ENCODE data around the gene DLGAP1. TPM values are rescaled to one million over a fixed set of nuclear protein-coding genes. Genes with fewer than 3 reads are reported as not detected.
A peak's percentile ranks its signal among the peaks of the same experiment; 100 is the strongest.

Gene DLGAP1
- polyA plus RNA-seq, 1 of the 3 experiments (the other 2 are of a cell fraction), result not detected

DNA sequence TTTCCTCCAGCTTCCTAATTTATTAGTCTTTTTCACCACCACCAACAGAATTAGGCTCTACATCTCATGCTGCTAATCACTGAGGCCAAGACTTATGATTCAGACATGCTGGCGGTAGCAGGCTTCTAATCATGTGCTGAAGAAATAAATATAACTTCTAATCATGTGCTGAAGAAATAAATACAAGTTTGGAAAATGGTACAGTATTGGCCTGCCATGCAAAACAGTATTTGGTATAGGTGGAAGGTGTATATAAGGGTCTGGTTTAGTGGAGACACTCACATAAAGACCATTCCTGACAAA is 764.4 kb downstream of the DLGAP1 start:
- no peaks in the 10 kb centered on the region for H3K79me2 ChIP-seq (ENCODE audit: insufficient read depth)
- H3F3A ChIP-seq (replicated peaks; ENCODE audit: insufficient read depth), result peaks cover 23% of the 10 kb centered on the region
- TF ChIP-seq, protein P1, sequence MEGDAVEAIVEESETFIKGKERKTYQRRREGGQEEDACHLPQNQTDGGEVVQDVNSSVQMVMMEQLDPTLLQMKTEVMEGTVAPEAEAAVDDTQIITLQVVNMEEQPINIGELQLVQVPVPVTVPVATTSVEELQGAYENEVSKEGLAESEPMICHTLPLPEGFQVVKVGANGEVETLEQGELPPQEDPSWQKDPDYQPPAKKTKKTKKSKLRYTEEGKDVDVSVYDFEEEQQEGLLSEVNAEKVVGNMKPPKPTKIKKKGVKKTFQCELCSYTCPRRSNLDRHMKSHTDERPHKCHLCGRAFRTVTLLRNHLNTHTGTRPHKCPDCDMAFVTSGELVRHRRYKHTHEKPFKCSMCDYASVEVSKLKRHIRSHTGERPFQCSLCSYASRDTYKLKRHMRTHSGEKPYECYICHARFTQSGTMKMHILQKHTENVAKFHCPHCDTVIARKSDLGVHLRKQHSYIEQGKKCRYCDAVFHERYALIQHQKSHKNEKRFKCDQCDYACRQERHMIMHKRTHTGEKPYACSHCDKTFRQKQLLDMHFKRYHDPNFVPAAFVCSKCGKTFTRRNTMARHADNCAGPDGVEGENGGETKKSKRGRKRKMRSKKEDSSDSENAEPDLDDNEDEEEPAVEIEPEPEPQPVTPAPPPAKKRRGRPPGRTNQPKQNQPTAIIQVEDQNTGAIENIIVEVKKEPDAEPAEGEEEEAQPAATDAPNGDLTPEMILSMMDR (IDR thresholded peaks at IDR 0.05), result no peak
- no peak for TF ChIP-seq TEAD4 (IDR thresholded peaks at IDR 0.05; ENCODE audit: borderline replicate concordance, insufficient read depth)
- no peaks in the 10 kb centered on the region for H4K20me1 ChIP-seq (ENCODE audit: insufficient read depth)
- no peaks in the 10 kb centered on the region for H3K36me3 ChIP-seq (replicated peaks in 1 of 2; ENCODE audit: control insufficient read depth in 1 of 2, insufficient read depth in 2 of 2, low read length in 1 of 2)
- no peak overlapping the region for H3K4me3 ChIP-seq (ENCODE audit: low read depth in 2 of 2, low read length in 1 of 2)
- no peak for DNase-seq
- no peaks in the 10 kb centered on the region for H3K27me3 ChIP-seq (ENCODE audit: insufficient read depth)
- no peak overlapping the region for H2AFZ ChIP-seq (ENCODE audit: low read depth)
- H3K9me3 ChIP-seq, result no peaks in the 10 kb centered on the region
- H3K4me1 ChIP-seq (ENCODE audit: control insufficient read depth in 1 of 2, insufficient read depth in 2 of 2, low read depth in 1 of 2, low read length in 1 of 2), result peaks cover 0 to 9% of the 10 kb centered on the region in 2 experiments; a peak in 3 of 4 replicates
- WGBS (ENCODE audit: low lambda C conversion rate), result 89% methylated on average over 1 of the region's 1 CpG
- POLR2A ChIA-PET, result no interaction called here
- no peak overlapping the region for H3K27ac ChIP-seq (ENCODE audit: low read depth in 2 of 2, low read length in 1 of 2)
- no peaks in the 10 kb centered on the region for H3K9me2 ChIP-seq
- H3K4me2 ChIP-seq, result no peak overlapping the region
- CTCF ChIA-PET, result interaction anchor here (1.1 to 1.8 kb wide), 5 partner anchors 12 to 305 kb away, joined by 3 to 5 read pairs (median 3); no protein-coding TSS in a partner anchor
- H3K9ac ChIP-seq, result no peak overlapping the region

DNA sequence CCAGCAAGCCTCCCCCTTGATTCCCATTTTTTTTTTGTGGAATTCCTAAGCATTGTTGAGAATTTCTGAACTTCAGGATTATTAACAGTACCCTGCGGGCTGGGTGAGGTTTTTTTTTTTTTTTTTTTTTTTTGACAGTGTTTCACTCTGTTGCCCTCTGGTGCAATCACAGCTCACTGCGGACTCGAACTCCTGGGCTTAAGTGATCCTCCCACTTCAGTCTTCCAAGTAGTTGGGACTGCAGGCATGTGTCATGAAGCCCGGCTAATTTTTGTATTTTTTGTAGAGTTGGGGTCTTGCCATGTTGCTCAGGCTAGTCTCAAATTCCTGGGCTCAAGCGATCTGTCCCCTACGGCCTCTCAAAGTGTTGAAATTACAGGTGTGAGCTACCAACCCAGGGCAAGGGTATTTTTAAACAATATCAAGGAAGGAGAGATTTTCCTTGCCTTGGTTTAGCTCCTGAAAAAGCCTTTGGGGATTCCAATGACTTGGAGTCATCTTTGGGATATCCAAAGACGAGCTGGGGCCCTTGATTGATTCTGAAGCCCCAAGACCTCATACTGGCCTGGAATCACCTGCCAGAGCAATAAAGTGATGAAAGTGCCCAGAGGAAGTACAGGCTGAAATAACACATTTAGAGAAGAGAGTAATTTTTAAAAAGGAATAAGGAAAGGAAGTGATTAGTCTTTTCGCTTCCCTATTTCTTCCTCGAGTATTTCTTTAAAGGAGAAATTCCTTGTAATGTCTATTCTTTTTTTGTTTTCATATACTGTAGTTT is 764.9 kb downstream of the DLGAP1 start:
- Histone ChIP-seq H3K27me3 (ENCODE audit: insufficient read depth) (no peaks in the 10 kb centered on the region), H3K4me1 (ENCODE audit: control insufficient read depth in 1 of 2, insufficient read depth in 2 of 2, low read depth in 1 of 2, low read length in 1 of 2) (peaks cover 0 to 9% of the 10 kb centered on the region in 2 experiments; a peak in 3 of 4 replicates), H3K9me3 (no peaks in the 10 kb centered on the region), H3K36me3 (replicated peaks in 1 of 2; ENCODE audit: control insufficient read depth in 1 of 2, insufficient read depth in 2 of 2, low read length in 1 of 2) (no peaks in the 10 kb centered on the region), H3K4me2 (no peak overlapping the region), H2AFZ (ENCODE audit: low read depth) (no peak overlapping the region), H3F3A (replicated peaks; ENCODE audit: insufficient read depth) (peaks cover 23% of the 10 kb centered on the region), H4K20me1 (ENCODE audit: insufficient read depth) (no peaks in the 10 kb centered on the region), H3K9ac (no peak overlapping the region), H3K27ac (ENCODE audit: low read depth in 2 of 2, low read length in 1 of 2) (peak overlapping the region in 1 of 2 experiments; percentile 82; a peak in 1 of 4 replicates), H3K79me2 (ENCODE audit: insufficient read depth) (no peaks in the 10 kb centered on the region), H3K4me3 (ENCODE audit: low read depth in 2 of 2, low read length in 1 of 2) (no peak overlapping the region), H3K9me2 (no peaks in the 10 kb centered on the region)
- WGBS (ENCODE audit: low lambda C conversion rate), result 82% methylated on average over 9 of the region's 9 CpGs
- CTCF ChIA-PET, result interaction anchor here (1.1 to 1.8 kb wide), 4 partner anchors 13 to 306 kb away, joined by 3 to 5 read pairs (median 3); no protein-coding TSS in a partner anchor
- TF ChIP-seq, protein P2, sequence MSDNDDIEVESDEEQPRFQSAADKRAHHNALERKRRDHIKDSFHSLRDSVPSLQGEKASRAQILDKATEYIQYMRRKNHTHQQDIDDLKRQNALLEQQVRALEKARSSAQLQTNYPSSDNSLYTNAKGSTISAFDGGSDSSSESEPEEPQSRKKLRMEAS (IDR thresholded peaks at IDR 0.05; ENCODE audit: low read depth), result no peak
- TF ChIP-seq, protein P1 (IDR thresholded peaks at IDR 0.05), result peak; percentile 9; the same call in 1 of the 2 replicates
- no peak for DNase-seq
- POLR2A ChIA-PET, result no interaction called here
